ENCODE measurements around the gene COX6A1. TPM values are rescaled to one million over a fixed set of nuclear protein-coding genes. Genes with fewer than 3 reads are reported as not detected.
"Not testable (repeated sequence)": the region's sequence is repeated elsewhere in the genome, so short reads cannot be mapped to it uniquely, and the experiment has no call there.

The COX6A1 gene
- total RNA-seq, 1 experiment from 2014 or later = 482 TPM

DNA sequence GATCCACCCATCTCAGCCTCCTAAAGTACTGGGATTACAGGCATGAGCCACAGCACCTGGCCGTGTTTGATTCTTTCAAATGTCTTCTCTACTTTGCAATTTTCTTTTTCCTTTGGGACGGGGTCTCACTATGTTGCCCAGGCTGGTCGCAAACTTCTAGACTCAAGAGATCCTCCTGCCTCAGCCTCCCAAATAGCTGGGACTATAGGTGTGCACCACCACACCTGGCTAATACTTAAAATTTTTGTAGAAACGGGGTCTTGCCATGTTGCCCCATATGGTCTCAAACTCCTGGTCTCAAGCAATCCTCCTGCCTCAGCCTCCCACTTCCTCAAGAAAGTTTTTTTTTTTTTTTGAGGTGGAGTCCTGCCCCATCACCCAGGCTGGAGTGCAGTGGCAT lies 10.1 kb downstream of the COX6A1 start:
- H3K27ac Mint-ChIP-seq (ENCODE audit: unreplicated experiment) = peak overlapping the region; percentile 77
- peaks cover 86% of the 10 kb centered on the region for H3K36me3 Mint-ChIP-seq (ENCODE audit: insufficient read depth, unreplicated experiment)
- TF ChIP-seq, protein P1, sequence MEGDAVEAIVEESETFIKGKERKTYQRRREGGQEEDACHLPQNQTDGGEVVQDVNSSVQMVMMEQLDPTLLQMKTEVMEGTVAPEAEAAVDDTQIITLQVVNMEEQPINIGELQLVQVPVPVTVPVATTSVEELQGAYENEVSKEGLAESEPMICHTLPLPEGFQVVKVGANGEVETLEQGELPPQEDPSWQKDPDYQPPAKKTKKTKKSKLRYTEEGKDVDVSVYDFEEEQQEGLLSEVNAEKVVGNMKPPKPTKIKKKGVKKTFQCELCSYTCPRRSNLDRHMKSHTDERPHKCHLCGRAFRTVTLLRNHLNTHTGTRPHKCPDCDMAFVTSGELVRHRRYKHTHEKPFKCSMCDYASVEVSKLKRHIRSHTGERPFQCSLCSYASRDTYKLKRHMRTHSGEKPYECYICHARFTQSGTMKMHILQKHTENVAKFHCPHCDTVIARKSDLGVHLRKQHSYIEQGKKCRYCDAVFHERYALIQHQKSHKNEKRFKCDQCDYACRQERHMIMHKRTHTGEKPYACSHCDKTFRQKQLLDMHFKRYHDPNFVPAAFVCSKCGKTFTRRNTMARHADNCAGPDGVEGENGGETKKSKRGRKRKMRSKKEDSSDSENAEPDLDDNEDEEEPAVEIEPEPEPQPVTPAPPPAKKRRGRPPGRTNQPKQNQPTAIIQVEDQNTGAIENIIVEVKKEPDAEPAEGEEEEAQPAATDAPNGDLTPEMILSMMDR (IDR thresholded peaks at IDR 0.05; ENCODE audit: unreplicated experiment) = no peak
- H3K9me3 Mint-ChIP-seq (ENCODE audit: low read depth, unreplicated experiment) = no peaks in the 10 kb centered on the region
- intact Hi-C loops (cut with micrococcal nuclease; ENCODE audit: unreplicated experiment) = loop anchor here (2.0 kb wide), 1 partner anchor 21 kb away; the partner anchor contains the start of gene SRSF9
- CTCF ChIA-PET = interaction anchor here (0.7 kb wide), 1 partner anchor 87 kb away, joined by 15 read pairs; no protein-coding TSS in a partner anchor
- H3K27me3 Mint-ChIP-seq (ENCODE audit: unreplicated experiment) = no peaks in the 10 kb centered on the region
- peak overlapping the region; percentile 88 for H3K4me3 Mint-ChIP-seq (ENCODE audit: low read depth, unreplicated experiment)
- no TSS peak for BruUV-seq (replicated peaks)
- DNase-seq = no peak
- H3K4me1 Mint-ChIP-seq (ENCODE audit: low read depth, unreplicated experiment) = peaks cover 12% of the 10 kb centered on the region

DNA sequence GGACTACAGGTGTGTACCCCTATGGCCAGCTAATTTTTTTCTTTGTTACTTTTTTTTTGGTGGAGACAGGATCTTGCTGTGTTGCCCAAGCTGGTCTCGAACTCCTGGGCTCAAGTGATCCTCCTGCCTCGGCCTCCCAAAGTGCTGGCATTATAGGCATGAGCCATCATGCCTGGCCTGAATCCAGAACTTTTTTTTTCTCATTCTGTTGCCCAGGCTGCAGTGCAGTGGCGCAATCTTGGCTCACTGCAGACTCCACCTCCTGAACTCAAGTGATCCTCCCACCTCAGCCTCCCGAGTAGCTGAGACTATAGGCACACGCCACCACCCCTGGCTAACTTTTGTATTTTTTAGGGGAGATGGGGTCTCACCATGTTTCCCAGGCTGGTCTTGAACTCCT lies 14.6 kb downstream of the COX6A1 start:
- H3K4me3 Mint-ChIP-seq (ENCODE audit: low read depth, unreplicated experiment); DNase-seq; CTCF ChIA-PET; H3K9me3 Mint-ChIP-seq (ENCODE audit: low read depth, unreplicated experiment); H3K27ac Mint-ChIP-seq (ENCODE audit: unreplicated experiment); H3K27me3 Mint-ChIP-seq (ENCODE audit: unreplicated experiment); intact Hi-C loops (cut with micrococcal nuclease; ENCODE audit: unreplicated experiment); H3K4me1 Mint-ChIP-seq (ENCODE audit: low read depth, unreplicated experiment); BruUV-seq (replicated peaks): not testable (repeated sequence)
- H3K36me3 Mint-ChIP-seq (ENCODE audit: insufficient read depth, unreplicated experiment) = peaks cover 85% of the 10 kb centered on the region

DNA sequence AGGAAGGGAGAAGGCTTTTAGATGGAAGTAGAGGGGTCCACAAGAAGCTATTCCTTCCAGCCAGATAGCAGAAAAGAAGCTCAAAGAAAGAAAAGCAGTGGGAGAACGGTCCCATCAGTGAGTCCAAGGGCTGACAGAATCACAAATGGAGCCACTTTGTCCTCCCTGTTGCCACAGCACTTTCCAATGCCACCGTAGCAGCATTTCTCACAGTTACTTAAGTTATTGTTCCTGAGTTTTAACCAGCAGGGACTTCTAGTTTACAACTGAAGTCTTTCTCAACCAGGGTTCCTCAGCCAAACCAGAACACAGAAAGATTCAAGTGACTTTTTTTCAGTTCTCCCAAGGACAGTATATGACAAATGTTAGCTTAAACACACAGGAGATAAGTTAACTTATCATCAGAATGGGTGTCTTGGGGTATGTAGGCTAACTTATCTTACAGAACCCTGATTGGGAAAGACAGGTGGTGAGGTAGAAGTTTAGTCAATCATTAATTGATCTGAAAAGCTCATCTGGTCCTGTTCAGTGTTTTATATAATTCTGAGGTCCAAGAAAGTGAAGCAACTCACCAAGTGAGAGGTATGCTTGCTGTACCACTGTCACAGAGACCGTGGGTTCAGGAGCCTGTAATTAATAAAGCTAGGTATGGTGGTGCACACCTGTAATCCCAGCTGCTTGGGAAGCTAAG lies 15.3 kb downstream of the COX6A1 start:
- BruUV-seq (replicated peaks) = no TSS peak
- no peak overlapping the region for H3K4me3 Mint-ChIP-seq (ENCODE audit: low read depth, unreplicated experiment)
- TF ChIP-seq, protein P1 (IDR thresholded peaks at IDR 0.05; ENCODE audit: unreplicated experiment) = no peak
- intact Hi-C loops (cut with micrococcal nuclease; ENCODE audit: unreplicated experiment) = no loop called here
- H3K36me3 Mint-ChIP-seq (ENCODE audit: insufficient read depth, unreplicated experiment) = peaks cover 85% of the 10 kb centered on the region
- H3K4me1 Mint-ChIP-seq (ENCODE audit: low read depth, unreplicated experiment) = no peaks in the 10 kb centered on the region
- H3K27me3 Mint-ChIP-seq (ENCODE audit: unreplicated experiment) = no peaks in the 10 kb centered on the region
- no peak overlapping the region for H3K27ac Mint-ChIP-seq (ENCODE audit: unreplicated experiment)
- CTCF ChIA-PET = interaction anchor here (1.0 to 1.5 kb wide), 2 partner anchors 15 to 76 kb away, joined by 3 to 4 read pairs; no protein-coding TSS in a partner anchor
- H3K9me3 Mint-ChIP-seq (ENCODE audit: low read depth, unreplicated experiment) = no peaks in the 10 kb centered on the region
- DNase-seq = no peak

DNA sequence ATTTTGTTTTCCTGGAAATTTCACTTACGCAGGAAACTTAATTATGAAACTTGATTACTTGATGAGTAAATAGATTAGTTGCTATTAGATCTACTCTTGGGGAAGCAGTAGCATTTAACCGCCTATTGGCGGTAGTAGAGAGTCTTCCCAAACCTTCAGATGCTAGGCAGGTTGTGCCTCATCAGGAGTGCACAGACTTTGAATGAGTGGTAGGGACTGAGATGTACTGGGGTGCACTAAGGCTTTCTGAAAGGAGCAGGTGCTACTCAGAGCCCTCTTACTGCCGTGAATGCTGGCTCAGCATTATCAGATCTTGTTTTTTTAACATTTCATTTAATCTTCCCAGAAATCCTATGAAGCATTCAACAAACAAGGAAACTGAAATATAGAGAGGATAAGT lies 16.1 kb downstream of the COX6A1 start:
- CTCF ChIA-PET = interaction anchor here (1.0 to 1.5 kb wide), 2 partner anchors 14 to 76 kb away, joined by 3 to 4 read pairs; no protein-coding TSS in a partner anchor

More for the DNA sequence above, 16.1 kb downstream of the COX6A1 start:
- Mint-ChIP-seq H3K36me3 (ENCODE audit: insufficient read depth, unreplicated experiment) (peaks cover 86% of the 10 kb centered on the region), H3K9me3 (ENCODE audit: low read depth, unreplicated experiment) (no peaks in the 10 kb centered on the region), H3K4me3 (ENCODE audit: low read depth, unreplicated experiment) (no peak overlapping the region), H3K27me3 (ENCODE audit: unreplicated experiment) (no peaks in the 10 kb centered on the region), H3K4me1 (ENCODE audit: low read depth, unreplicated experiment) (no peaks in the 10 kb centered on the region), H3K27ac (ENCODE audit: unreplicated experiment) (no peak overlapping the region)
- intact Hi-C loops (cut with micrococcal nuclease; ENCODE audit: unreplicated experiment) = no loop called here
- DNase-seq = peak; percentile 19
- TF ChIP-seq, protein P1 (IDR thresholded peaks at IDR 0.05; ENCODE audit: unreplicated experiment) = peak; percentile 49
- no TSS peak for BruUV-seq (replicated peaks)
